Amniotic epithelial cell (primary cell): Measurements from ENCODE around the gene ECE2.
A peak's percentile ranks its signal among the peaks of the same experiment; 100 is the strongest.

ENCODE experiments used
- DNase-seq: peaks from one replicate; pipeline ENCODE4 v3.0.0-alpha.2; 2010; ENCODE audit warnings: low read depth

Gene ECE2

DNA sequence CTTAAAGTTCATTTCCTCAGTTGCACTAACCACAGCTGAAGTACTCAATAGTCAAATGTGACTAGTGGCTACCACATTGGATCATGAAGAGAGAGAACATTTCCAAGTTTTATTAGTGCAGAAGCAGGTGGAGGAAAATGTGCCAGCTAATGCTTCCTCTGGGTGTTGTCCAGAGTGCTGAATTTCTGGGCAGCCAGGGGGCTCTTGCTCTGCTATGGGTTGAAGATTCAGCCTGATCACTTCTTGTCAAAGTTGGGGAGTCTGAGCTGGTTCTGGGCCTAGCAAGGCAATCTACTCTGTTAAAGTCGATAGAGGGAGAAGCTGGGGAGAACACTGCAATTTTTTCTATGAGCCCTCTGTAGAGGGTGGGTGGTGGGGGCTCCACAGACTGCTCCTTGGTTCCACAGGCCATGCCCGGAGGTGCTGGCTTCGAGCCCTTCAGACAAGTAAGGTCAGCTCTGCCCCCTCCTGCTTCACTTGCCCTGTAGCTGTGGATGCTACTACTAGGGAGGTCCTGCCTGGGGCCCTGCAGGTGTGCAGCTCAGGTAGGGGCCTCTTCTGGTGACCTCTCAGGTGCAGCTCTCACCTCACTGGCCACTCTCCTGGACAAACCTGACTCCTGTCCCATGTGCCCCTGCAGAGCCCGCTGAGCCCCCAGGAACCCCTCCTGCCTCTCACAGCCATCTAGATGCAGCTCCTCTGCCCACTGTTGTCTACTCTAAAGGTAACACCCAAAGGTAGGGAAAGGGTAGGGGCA lies 35.3 kb upstream of the ECE2 start:
- peak; percentile 38 for DNase-seq

DNA sequence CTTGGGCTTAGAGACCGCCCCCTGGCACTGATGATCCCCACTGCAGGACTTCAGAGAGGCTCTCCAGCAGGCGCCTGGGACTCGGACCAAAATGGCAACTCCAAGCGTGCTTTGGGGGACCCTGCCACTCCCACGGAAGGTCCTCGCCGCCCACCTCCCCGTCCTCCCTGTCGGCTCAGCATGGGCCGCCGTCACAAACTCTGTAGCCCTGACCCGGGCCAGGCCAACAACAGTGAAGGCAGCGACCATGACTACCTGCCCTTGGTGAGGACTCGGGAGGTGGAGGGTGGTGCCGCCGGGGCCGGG lies 34.7 kb upstream of the ECE2 start:
- DNase-seq = no peak

DNA sequence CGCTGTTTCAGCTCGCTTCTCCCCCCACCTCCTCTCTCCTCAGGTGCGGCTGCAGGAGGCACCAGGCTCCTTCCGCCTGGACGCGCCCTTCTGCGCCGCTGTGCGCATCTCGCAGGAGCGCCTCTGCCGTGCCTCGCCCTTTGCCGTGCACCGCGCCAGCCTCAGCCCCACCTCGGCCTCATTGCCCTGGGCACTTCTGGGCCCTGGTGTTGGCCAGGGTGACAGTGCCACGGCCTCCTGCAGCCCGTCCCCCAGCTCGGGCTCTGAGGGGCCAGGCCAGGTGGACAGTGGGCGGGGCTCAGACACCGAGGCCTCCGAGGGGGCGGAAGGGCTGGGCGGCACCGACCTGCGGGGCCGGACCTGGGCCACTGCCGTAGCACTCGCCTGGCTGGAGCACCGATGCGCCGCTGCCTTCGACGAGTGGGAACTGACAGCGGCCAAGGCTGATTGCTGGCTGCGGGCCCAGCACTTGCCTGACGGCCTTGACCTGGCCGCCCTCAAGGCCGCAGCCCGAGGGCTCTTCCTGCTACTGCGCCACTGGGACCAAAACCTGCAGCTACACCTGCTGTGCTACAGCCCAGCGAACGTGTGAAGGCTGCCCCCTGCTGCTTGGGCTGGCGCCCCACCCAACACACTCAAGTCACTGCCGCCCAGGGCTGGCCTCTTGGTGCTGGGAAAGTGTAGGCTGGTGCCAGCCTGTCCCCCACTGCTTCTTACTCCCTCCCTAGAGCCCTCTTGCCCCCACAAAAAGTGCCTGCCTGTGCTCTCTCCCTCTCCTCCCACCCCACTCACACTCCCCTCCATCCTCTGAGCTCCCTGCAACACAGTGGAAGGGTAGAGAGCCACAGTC lies 34.1 kb upstream of the ECE2 start:
- peak; percentile 36 for DNase-seq

DNA sequence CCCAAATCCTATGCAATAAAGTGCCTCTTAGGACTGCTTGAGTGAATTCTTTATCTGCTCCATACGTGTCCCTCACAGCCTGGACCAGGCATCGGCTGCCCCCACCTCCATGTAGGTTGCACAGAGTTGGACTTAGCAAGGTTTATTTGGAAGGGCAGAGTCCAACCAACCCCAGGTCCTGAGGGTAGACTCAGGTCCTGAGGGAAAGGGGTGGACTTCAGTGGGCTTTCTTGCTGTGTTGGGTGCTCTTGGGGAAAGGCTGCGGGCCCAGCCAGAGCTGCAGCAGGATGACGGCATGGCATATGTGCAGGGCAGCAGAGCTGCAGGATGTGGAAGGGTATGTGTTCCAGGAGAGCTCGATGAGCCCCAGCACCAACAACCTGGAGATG lies 33.5 kb upstream of the ECE2 start:
- DNase-seq = no peak

DNA sequence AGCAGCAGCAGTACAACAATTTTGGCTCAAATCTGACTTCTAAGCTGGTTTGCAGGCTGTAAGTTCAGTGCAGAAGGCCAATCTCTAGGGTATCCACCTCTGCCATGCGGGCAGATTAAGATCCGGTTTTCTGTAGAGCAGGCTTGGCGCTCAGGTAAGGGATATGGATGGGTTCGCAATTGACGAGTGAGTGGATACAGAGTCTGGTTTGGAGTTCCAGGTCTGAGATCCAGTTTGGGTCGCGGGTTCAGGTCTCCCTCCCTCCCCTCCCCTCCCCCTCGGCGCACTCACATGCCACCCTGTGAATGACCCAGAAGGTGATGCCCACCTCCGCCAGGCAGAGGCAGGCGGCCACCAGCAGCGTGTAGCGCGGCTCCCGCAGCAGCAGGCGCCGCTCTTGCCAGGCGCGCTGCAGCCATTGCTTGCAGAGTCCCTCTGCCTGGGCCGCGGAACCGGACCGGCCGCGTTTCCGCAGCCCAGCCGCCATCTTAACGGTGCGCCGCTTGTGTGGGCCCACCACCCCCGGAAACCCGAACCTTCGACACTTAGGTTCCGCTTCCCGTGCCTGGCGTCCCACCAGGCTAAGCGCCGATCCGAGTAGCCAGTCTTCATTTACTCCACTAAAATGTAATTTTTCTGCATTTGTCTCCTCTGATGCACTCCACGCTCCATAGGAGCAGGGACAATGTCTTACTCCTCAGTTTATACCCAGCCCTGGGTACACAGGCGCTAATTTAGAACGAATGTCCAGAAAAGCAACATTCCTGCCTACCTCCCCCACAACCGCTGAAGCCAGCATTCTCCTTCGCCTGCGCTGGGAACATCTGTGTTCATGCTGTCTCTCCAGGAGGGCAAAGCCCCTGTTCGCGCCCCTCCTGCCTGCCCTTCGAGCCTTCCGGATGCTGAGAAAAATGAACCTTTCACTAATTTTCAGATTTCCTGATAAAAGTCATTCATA lies 27.1 kb upstream of the ECE2 start, which contains the start of gene ALG3:
ALG3 (minus strand) TSS at position 509 of the 958 bp plus-strand sequence; CDS start at position 487, 22 bp downstream.
- DNase-seq = peak; percentile 86

- DNase-seq = peak; percentile 98
These were observed 26.2 kb upstream of the ECE2 start, which contains the start of gene EEF1AKMT4 for GRCh38 chr3:184249412-184250166. EEF1AKMT4 (plus strand) TSS chr3:184249672; CDS start chr3:184249695, 23 bp downstream.

DNA sequence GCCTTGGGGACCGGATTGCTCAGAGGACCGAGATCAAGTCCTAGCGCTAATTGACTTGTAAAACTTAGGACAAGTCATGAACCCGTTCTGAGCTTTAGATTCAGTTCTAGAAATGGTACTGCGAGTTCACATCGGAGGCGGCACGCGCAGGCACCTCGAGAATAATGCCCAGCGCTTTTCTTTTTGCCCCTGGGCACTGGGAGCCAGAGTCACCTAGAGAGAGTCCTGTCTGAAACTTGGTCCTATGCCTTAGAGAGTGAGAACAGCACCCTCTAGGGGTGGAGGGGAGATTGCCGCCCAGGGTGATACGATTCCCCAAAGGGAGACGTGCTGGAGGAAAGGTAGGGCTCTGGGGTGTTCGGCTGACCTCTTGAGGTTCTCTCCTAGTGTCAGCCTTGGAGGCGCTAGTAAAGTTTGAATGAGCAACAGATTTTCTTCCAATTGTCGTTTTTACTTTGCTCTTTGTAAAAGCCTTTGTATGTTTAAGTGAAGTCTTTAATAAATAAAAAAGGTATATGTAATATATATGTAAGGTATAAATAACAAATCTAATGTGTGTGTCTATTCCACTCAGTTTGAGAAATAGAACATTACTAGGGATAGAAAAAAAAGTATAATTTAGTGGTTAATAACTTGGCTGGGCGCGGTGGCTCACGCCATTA lies 25.5 kb upstream of the ECE2 start:
- DNase-seq = peak; percentile 78

DNA sequence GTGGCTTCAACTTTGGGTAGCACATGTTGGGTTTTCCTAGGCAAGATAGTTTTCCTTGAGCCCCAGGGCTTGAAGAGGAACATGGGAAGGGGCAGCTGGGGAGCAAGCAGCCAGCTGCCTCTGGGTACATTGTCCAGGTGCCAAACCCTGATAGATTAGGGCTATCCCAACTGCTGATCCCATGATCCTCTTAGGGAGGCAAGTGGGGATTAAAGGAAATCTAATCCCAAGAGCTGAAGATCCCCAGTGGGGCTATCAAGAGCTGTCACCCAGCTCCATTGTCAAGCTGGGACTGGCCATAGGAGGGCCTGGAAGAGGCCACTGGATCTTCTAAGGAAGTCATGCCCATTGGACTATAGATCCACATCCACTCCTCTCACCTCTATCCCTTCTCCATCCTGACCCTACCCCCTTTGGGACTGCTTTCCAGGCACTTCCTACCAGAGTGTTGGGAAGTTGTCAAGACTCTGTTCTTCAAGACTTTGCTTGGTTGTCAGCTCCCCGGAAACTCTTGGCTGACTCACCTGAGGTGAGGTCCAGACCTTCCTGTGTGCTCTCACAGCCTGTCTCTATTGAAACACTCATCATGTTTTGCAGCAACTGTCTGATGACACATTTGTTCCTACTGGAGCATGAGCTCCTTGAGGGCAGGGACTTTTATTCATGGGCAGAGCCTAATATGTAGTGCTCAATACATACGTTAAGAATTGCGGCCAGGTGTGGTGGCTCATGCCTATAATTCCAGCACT lies 20.4 kb upstream of the ECE2 start:
- DNase-seq = no peak

DNA sequence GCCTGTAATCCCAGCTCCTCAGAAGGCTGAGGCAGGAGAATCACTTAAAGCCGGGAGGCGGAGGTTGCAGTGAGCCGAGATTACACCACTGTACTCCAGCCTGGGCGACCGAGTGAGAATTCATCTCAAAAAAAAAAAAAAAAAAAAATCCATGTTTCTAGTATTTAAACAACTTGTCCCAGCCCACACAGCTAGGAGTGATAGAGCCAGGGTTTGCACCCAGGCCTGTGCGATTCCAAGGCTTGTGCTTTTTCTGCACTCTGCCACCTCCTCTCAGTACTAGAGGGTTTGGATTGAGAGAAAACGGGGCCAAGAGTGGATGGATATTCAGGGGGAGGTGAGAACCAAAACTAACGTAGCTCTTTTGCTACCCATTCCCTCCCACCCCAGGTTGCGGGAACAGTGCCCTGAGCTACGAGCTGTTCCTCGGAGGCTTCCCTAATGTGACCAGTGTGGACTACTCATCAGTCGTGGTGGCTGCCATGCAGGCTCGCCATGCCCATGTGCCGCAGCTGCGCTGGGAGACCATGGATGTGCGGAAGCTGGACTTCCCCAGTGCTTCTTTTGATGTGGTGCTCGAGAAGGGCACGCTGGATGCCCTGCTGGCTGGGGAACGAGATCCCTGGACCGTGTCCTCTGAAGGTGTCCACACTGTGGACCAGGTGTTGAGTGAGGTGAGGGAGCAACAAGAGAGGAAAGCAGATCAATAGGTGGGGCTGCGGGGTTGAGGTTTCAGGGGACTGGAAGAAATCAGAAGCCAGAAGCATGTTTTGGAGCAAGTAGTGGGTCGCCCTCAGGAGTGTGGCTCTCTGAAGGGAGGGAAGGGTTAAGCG lies 18.5 kb upstream of the ECE2 start:
- DNase-seq = no peak

- no peak for DNase-seq
These were observed 16.9 kb upstream of the ECE2 start for GRCh38 chr3:184258926-184259325.

GRCh38 chr3:184259396-184259877 lies 16.4 kb upstream of the ECE2 start:
- DNase-seq = no peak

DNA sequence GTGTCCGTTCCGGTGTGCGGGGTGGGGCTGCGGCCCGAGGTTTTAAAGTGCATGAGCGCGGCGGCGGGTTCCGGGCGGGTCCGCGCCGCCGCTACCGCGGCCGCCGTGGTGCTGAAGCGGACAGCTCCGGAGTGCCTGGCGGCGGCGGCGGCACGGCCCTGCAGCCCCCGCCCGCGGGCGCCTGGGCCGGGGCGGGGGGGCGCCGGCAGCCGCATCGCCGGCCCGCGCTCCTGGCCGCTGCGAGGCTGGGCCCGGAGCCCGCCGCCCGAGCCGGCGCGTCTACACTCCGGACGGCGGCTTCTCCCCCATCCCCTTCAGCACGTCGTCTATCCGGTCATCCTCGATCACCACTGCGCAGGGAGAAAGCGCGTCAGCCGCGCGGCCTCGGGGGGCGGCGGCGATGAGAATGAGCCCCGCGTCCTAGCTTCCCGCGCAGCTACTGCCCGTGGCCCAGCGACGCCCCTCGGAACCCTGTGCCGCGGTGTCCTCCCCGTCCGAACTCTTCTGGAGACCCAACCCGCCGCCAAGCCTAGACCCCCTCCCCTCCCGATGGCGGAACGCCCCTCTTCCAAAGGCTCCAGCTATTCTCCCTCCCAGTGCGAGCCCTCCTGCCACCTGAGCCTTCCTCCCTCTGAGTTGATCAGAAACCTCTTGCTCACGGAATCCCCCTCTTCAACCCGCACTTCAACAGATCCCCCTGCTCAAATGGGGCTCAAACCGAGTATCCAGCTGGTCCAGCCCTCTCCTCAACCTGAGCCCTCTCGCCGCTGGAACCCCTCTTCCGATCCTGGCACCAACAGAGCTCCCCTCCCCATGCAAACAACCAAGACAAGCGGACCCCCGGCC lies 15.7 kb upstream of the ECE2 start:
- no peak for DNase-seq

DNA sequence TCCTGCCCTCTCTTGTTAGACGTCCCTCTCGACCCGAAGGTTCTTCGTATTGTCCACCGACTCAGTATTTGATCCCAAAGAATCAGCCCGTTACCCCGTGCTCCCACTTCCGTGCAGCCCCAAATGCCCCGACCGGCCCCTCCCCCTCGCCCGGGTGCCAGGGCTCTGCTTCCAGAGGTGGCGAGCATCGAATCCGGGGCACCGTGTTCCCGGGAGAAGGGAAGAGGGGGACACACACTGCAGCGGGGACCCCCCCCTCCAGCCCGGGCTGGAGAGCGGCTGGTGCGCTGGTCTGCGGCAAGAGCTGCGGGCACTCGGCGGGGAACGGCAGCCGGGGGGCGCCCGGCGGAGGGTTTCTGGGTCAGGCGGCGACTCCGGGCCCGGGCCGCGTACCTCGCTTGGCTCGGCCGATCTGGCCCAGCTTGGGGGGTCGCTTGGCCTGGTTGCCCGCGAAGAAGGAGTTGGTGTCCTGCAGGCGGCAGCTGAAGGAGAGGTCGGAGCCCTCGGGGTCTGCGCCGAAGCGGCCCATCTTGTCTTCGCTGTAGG lies 15.0 kb upstream of the ECE2 start:
- DNase-seq = no peak

DNA sequence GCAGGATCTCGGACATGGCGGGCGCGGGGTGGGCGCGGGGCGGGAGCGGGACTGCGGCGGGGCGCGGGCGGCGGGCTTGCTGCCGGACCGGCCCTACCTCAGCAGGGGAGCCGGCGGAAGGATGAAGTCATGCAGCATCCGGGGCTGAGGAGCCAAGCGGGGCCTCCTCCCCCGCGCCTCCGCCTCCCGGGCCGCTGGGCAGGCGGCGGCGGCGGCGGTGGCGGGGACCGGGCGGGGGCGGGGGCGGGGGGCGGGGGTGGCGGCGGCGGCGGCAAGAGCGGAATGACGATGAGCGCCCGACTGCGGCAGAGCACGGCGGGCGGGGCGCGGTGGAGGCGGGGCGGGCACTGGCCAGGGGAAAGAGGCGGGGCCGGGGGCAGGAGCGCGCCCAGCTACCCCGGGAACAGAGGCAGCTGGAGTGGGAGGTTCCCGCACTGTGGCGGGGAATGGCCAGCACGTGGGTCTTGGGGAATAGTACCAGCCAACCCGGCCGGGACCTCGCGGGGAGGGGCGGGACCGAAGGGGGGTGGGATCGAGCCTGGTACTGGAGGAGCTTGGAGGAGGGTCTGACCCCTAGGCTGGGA lies 14.5 kb upstream of the ECE2 start, which contains the start of gene CAMK2N2:
CAMK2N2 (minus strand) TSS at position 284 of the 584 bp plus-strand sequence; CDS start at position 16, 268 bp downstream.
- DNase-seq = peak; percentile 73

DNA sequence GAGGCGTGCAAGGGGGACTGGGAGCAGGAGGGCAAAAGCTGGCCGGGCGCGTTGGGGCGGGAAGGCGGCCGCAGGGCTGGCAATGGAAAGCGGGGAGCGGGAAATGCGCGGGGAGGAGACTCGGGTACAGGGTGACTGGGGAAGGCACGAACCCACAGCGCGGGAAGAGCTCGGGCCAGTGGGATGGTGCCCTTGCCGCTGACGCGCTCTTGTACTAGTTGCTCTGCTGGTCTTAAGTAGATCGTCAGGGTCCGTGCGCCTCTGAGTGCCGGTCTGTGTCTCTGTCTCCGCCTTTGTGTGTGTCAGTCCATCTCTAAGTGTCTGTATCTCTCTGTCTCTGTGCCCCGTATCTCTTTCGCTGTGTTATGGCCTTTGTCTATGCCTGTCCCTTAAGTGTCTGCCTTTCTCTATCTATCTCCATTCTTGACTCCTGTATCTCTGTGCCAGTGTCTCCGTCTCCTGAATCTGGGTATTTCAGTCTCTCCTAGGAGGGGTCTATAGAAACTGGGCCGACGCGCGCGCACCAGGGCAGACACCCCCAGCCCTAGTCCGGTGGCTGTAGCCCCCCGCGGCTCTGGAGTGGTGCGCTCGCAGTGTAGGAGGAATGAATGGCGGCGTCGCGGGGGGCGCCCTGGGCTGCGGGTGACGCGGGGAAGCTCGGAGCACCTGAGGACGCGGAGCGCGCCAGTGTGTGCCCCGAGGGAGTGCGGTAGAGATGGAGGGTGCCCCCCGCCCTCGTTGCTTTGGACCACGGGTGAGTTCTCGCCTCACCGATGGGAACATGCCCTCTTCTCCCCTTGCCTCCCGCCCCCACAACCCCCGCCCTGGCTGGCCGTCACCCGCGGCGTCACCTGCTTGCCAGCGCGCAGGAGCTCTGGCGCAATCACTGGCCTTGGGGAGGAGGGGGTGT lies 13.7 kb upstream of the ECE2 start:
- peak; percentile 44 for DNase-seq

DNA sequence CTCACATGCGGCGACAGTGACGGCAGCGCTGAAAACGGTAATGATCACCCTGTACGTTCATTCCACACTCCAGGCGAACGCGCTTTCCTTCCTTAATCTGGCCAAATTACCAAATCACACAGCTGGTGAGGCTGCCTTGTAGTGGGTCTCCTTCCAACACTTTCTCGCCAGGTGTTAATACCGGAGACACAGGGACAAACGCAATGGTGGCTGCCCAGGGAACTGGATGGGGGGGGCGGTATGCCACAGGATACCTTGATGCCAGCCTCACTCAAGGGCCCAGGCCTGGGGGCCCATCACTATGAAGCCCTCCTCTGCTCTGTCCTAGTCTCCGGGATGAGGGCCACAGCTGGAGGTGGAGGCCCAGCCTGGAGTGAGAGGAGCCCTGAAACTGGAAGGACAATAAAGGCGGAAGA lies 13.1 kb upstream of the ECE2 start:
- DNase-seq = no peak
